Spinal cord (tissue), 10 donors: Measurements from ENCODE around the gene SAMD1. TPM values are rescaled to one million over a fixed set of nuclear protein-coding genes. Genes with fewer than 3 reads are reported as not detected.

ENCODE experiments used
- DNase-seq, 6 donors: peaks; one replicate each; pipeline versions ENCODE4 v3.0.0 to v3.0.0-alpha.2; 2013 to 2015; ENCODE audit warnings: low spot score in 6 of 6, low read depth in 4 of 6
- H3K27ac ChIP-seq: one replicate; pipeline ENCODE4 v1.5.1; 2013; ENCODE audit warnings: low read depth, low read length, control low read depth
- H3K27me3 ChIP-seq: one replicate; pipeline ENCODE4 v1.6.1; 2013; ENCODE audit warnings: low read length; ENCODE audit not compliant: control insufficient read depth, insufficient read depth
- H3K36me3 ChIP-seq: one replicate; pipeline ENCODE4 v1.6.1; 2013; ENCODE audit warnings: low read length; ENCODE audit not compliant: control insufficient read depth, insufficient read depth
- H3K4me1 ChIP-seq: one replicate; pipeline ENCODE4 v1.6.1; 2013; ENCODE audit warnings: low read length; ENCODE audit not compliant: control insufficient read depth, insufficient read depth
- H3K4me3 ChIP-seq: one replicate; pipeline ENCODE4 v1.5.1; 2013; ENCODE audit warnings: low read depth, low read length, control low read depth
- H3K9me3 ChIP-seq: one replicate; pipeline ENCODE4 v1.6.1; 2013; ENCODE audit warnings: low read length; ENCODE audit not compliant: control insufficient read depth, insufficient read depth
- WGBS: methylation state at CpG from one replicate; pipeline ENCODE4 v1.1.5; 2013; ENCODE audit warnings: missing lambda C conversion rate; ENCODE audit not compliant: insufficient coverage; 5-methylcytosine and 5-hydroxymethylcytosine counted together
- polyA plus RNA-seq, 2 donors: library from polyadenylated mRNA; unstranded; fragments of 120-200 nt; gene quantifications; one replicate each; pipeline ENCODE4 v1.2.1, GENCODE V29; 2013; ENCODE audit not compliant: insufficient read length in 2 of 2
- total RNA-seq, 2 donors: library from RNA; depleted of rRNA in 1 of 2; stranded (reverse); fragments of 120-200 nt in 1 of 2; fragments of >200 nt in 1 of 2; gene quantifications; one replicate each; pipeline versions ENCODE4 v1.2.3 to v1.2.4, GENCODE V29; 2013 to 2014
- donor health status: healthy.

SAMD1 gene
- total and polyA plus RNA-seq, 4 donors: 19.9 to 83.1 (median 56.7) TPM

- H3K27ac ChIP-seq: peak overlapping the region; percentile 93
- 6% methylated on average over 9 of the region's 15 CpGs for WGBS
- DNase-seq: no peak
- H3K27me3 ChIP-seq: no peaks in the 10 kb centered on the region
- peaks cover 36% of the 10 kb centered on the region for H3K36me3 ChIP-seq
- H3K4me1 ChIP-seq: peaks cover 20% of the 10 kb centered on the region
- peak overlapping the region; percentile 79 for H3K4me3 ChIP-seq
- no peaks in the 10 kb centered on the region for H3K9me3 ChIP-seq
Observed at GRCh38 chr19:14091813-14092462, 1.4 kb upstream of the SAMD1 start.

GRCh38 chr19:14091081-14091812 lies 696 bp upstream of the SAMD1 start:
- Histone ChIP-seq H3K36me3 (peaks cover 31% of the 10 kb centered on the region), H3K4me1 (peaks cover 20% of the 10 kb centered on the region), H3K27ac (peak overlapping the region; percentile 93), H3K9me3 (no peaks in the 10 kb centered on the region), H3K4me3 (peak overlapping the region; percentile 79), H3K27me3 (no peaks in the 10 kb centered on the region)
- DNase-seq: peak in 2 of 6 donors; percentile 71 to 78
- under 1% methylated on average over 60 of the region's 72 CpGs for WGBS

DNA sequence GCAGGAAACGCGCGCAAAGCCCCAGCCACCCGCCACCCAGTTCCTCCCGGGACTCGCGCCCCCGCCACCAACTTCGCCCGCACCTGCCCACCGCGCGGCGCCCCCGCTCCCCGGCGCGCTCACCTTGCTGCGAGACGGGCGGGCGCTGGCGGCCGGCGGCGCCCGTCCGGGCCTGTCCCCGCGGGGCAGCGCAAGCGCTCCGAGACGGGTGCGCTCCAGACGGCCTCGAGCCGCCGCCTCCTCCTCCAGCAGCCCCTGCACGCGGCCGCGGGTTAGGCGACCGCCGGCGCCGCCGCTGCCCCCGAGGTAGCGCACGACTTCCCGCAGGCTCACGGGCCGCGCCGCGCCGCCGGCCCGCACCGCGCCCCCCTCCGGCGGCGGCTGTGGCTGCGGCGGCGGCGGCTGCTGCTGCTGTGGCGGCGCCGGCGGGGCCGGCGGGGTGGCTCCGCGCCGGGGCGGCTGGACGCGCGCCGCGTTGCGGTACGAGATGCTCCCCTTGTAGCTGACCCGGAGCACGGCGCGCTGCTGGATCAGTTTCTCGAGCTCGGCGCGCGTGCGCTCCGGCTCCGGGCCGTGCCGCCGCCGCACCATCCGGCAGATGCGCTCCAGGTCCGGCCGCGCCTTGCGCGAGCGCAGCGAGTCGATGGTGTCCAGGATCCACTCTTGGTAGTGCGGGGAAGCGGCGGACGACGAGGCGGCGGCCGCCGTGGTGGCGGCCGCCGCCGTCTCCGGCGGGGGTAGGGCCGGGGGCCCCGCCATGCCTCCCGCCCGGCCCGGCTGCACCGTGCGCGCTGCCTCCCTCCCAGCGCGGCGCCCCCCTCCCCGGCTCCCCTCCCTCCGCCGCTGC lies 666 bp downstream of the SAMD1 start:
- H3K36me3 ChIP-seq: peaks cover 33% of the 10 kb centered on the region
- peak overlapping the region; percentile 48 for H3K4me3 ChIP-seq
- no peaks in the 10 kb centered on the region for H3K27me3 ChIP-seq
- no peak overlapping the region for H3K27ac ChIP-seq
- WGBS: under 1% methylated on average over 124 of the region's 142 CpGs
- DNase-seq: peak in 2 of 6 donors; percentile 77 to 80
- H3K9me3 ChIP-seq: no peaks in the 10 kb centered on the region
- peaks cover 20% of the 10 kb centered on the region for H3K4me1 ChIP-seq

- WGBS: 6% methylated on average over 16 of the region's 16 CpGs
- peak in 2 of 6 donors; percentile 53 to 69 for DNase-seq
- peaks cover 33% of the 10 kb centered on the region for H3K36me3 ChIP-seq
Observed at GRCh38 chr19:14089412-14089661, 1.2 kb downstream of the SAMD1 start.

GRCh38 chr19:14088634-14089411 lies 1.7 kb downstream of the SAMD1 start:
- no peak for DNase-seq
- H3K36me3 ChIP-seq: peaks cover 38% of the 10 kb centered on the region
- H3K9me3 ChIP-seq: no peaks in the 10 kb centered on the region
- H3K4me1 ChIP-seq: peaks cover 20% of the 10 kb centered on the region
- H3K27ac ChIP-seq: no peak overlapping the region
- H3K27me3 ChIP-seq: no peaks in the 10 kb centered on the region
- peak overlapping the region; percentile 19 for H3K4me3 ChIP-seq
- 80% methylated on average over 26 of the region's 30 CpGs for WGBS

More at GRCh38 chr19:14089412-14089661, 1.2 kb downstream of the SAMD1 start:
- Histone ChIP-seq H3K4me3 (peak overlapping the region; percentile 19), H3K27me3 (no peaks in the 10 kb centered on the region), H3K4me1 (peaks cover 20% of the 10 kb centered on the region), H3K9me3 (no peaks in the 10 kb centered on the region), H3K27ac (no peak overlapping the region)

DNA sequence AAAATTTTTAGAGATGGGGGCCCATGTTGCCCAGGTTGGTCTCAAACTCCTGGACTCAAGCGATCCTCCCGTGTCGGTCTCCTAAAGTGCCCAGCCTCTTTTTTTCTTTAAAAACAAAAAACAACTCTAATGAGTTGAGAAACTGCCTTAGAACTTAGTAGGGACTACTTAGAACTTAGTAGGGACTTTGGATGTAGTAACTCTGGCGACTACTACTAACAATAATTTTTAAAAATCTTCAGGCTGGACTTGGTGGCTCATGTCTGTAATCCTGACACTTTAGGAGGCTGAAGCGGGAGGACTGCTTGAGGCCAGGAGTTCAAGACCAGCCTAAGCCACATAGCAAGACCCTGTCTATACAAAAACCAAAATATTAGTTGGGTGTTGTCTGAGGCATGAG lies 4.5 kb downstream of the SAMD1 start:
- Histone ChIP-seq H3K4me3 (no peak overlapping the region), H3K9me3 (no peaks in the 10 kb centered on the region), H3K36me3 (peaks cover 42% of the 10 kb centered on the region), H3K4me1 (peaks cover 20% of the 10 kb centered on the region), H3K27me3 (no peaks in the 10 kb centered on the region), H3K27ac (no peak overlapping the region)
- WGBS: no CpG with 5 or more reads among the region's 5 CpGs
- no peak for DNase-seq

GRCh38 chr19:14085309-14085995 lies 5.1 kb downstream of the SAMD1 start, which contains the start of gene C19orf67:
C19orf67 (minus strand) TSS chr19:14085783; CDS start chr19:14085627, 156 bp downstream.
- DNase-seq: no peak
- Histone ChIP-seq H3K27ac (no peak within 1 kb of the TSS), H3K4me3 (no peak within 1 kb of the TSS), H3K36me3 (peaks cover 42% of the 10 kb centered on the region), H3K9me3 (no peaks in the 10 kb centered on the region), H3K4me1 (peaks cover 26% of the 10 kb centered on the region), H3K27me3 (no peaks in the 10 kb centered on the region)
- WGBS: 38% methylated on average over 51 of the region's 54 CpGs

DNA sequence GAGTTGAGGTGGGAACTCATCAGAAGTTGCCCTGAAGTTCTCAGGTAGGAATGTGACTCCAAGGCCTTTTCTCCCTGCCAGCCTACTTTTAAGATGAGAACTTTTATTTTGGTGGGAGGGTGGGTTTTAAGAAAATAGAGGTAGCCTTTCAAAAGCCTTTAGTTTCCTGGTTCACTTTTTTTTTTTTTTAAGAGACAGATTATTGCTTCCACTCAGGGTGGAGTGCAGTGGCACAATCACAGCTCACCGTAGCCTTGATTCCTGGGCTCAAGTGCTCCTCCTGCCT lies 7.9 kb downstream of the SAMD1 start:
- no peak overlapping the region for H3K27ac ChIP-seq
- no peak overlapping the region for H3K4me3 ChIP-seq

More for the DNA sequence above, 7.9 kb downstream of the SAMD1 start:
- no peaks in the 10 kb centered on the region for H3K9me3 ChIP-seq
- peaks cover 27% of the 10 kb centered on the region for H3K36me3 ChIP-seq
- 0% methylated on average over 1 of the region's 1 CpG for WGBS
- DNase-seq: no peak
- H3K27me3 ChIP-seq: no peaks in the 10 kb centered on the region
- peaks cover 22% of the 10 kb centered on the region for H3K4me1 ChIP-seq
